Stimulated activated CD4-positive, alpha-beta T cell treated with anti-CD3 and anti-CD28 coated beads, Interleukin-4, amount 100 ng/mL, for 24 hours (primary cell): ENCODE results near the gene XYLT2.
A peak's percentile ranks its signal among the peaks of the same experiment; 100 is the strongest.

Experiments
- DNase-seq: peaks from one replicate; pipeline ENCODE4 v3.0.0-alpha.2; 2020

XYLT2 gene

DNA sequence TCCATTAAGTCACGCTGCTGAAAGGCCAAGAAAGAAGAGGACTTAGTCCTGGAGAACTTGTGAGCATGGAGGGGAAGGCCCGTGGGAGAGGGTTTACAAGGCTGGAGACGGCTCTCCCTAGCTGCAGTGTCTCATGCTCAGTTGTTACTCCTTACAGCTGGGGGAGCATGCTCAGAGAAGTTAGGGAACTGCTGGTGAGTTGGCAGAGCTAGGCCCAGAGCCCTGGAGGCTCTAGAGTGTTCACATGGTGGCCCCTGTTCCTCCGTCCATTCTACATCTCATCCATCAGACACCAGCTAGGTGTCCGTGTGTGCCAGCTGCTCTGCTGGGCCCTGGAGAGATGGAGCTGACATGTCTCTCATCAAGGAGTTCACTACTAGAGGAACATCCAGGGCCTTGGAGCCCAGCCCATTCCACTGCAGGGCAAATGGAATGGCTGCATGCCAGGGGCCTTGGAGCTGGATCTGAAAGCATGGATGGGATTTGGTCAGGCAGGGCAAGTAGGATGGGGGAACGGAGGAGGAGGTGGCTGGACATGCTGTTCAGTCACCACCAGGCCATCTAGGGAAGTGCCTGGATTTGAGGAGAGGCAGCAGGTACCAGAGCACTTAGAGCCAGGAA lies 6.3 kb downstream of the XYLT2 start:
- DNase-seq = no peak

DNA sequence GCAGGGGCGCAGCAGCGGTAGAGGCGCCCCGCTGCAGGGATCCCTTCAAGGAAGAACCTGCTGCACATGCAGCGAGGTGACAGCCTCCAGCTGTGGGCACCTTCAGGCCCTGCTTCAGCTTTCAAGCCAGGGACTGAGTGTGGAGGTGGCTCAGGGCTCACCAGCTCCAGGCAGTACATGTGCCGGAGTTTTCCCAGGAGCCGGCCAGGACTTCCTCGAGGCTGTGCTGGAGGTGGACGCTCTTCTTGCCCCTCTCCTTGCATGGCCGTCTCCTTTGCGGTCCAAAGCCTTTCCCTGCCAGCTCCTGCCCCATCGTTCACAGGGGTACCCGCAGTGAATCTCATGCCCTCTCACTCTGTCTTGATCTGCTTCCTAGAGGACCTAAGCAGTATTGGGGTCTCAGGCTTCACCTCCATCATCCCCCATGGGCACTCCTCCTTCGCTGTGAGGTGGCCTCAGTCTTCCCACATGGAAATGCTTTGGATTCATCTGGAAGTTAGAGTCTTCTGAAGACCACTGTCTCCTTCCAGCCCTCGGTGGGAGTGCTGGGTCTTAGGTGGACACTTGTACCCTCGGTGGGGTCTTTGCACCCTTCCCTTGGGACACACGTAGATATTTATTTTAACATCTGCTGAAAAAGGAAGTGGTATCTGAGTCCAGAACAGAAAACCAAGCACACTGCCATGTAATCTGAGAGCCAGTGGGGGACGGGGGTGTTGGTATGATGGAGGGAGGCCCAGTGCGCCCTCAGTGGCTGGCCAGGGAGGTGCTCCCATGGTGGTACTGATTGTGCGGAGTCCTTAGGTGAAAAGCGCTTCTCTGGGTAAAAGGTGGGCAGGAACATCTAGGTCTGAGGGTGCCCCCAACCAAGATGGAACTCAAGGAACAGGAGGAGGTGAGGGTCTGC lies 7.0 kb downstream of the XYLT2 start:
- DNase-seq = no peak

GRCh38 chr17:50353600-50354195 lies 7.8 kb downstream of the XYLT2 start:
- no peak for DNase-seq

GRCh38 chr17:50354198-50354597 lies 8.3 kb downstream of the XYLT2 start:
- no peak for DNase-seq

GRCh38 chr17:50354776-50355175 lies 8.8 kb downstream of the XYLT2 start:
- no peak for DNase-seq

- no peak for DNase-seq
Measured at GRCh38 chr17:50355336-50355700, 9.4 kb downstream of the XYLT2 start.

DNA sequence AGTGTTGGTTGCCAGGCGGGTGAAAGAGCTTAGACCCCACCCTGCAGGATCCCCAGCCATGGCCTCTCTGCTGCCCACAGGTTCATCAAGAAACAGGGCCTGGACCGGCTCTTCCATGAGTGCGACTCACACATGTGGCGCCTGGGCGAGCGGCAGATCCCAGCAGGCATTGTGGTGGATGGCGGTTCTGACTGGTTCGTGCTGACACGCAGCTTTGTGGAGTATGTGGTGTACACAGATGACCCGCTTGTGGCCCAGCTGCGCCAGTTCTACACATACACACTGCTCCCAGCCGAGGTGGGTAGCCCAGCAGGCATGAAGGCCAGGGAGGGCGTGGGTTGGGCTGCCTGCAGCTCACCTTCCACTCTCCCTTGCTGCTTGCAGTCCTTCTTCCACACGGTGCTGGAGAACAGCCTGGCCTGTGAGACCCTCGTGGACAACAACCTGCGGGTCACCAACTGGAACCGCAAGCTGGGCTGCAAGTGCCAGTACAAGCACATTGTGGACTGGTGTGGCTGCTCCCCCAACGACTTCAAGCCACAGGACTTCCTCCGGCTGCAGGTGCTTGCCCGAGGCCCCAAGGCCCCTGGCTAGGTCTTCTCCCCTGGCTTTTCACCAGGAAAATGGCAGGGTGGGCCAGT lies 9.9 kb downstream of the XYLT2 start:
- no peak for DNase-seq

DNA sequence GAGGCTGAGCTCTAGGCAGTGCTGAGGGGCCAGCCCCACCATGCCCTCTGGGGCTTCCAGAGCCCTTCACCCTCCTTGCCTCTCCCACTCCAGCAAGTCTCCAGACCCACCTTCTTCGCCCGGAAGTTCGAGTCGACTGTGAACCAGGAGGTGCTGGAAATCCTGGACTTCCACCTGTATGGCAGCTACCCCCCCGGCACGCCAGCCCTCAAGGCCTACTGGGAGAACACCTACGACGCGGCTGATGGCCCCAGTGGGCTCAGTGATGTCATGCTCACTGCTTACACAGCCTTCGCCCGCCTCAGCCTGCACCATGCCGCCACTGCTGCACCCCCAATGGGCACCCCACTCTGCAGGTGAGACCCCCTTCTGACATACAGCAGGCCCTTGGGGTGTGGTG lies 10.5 kb downstream of the XYLT2 start:
- no peak for DNase-seq

DNA sequence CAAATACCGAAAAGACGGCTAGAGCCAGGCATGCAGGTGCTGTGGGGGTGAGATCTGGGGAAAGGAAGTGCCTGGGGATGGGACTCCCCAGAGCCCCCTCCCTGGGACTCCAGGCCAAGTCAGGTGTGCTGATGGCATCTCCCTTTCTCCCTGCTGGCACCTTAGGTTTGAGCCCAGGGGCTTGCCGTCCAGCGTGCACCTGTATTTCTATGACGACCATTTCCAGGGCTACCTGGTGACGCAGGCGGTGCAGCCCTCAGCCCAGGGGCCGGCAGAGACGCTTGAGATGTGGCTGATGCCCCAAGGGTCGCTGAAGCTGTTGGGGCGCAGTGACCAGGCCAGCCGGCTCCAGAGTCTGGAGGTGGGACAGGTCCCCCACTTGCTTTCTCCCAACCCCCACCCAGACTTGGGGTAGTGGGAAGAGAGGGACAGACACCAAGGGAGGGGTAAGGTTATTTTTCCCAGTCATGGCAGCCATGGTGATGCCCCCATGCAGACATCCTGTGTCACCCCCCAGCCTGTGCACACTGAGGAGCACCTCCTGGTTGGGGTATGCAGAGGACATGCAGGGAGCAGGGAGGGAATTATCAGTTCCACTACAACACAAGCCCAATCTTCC lies 11.1 kb downstream of the XYLT2 start:
- DNase-seq = no peak

GRCh38 chr17:50358177-50358576 lies 12.3 kb downstream of the XYLT2 start:
- no peak for DNase-seq

- DNase-seq = no peak
Measured at GRCh38 chr17:50359005-50359699, 13.2 kb downstream of the XYLT2 start.

- no peak for DNase-seq
Measured at GRCh38 chr17:50359998-50360461, 14.1 kb downstream of the XYLT2 start.

- no peak for DNase-seq
Measured at GRCh38 chr17:50360486-50361115, 14.7 kb downstream of the XYLT2 start.

- DNase-seq = peak; percentile 66
Measured at GRCh38 chr17:50361561-50362480, 15.9 kb downstream of the XYLT2 start.

DNA sequence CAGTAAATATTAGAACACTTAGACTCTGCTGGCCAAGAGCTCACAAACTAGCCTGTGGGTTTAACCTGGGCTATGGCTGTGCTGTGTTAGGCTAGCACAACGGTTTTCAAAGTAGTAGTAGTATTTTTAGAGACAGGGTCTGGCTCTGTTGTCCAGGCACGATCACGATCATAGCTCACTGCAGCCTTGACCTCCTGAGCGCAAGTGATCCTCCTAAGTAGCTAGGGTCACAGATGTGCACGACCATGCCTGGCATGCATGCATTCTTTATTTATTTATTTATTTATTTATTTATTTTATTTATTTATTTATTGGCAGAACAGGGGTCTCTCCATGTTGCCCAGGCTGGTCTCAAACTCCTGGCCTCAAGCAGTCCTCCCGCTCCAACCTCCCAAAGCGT lies 16.7 kb downstream of the XYLT2 start:
- no peak for DNase-seq

GRCh38 chr17:50363217-50364060 lies 17.5 kb downstream of the XYLT2 start:
- no peak for DNase-seq

DNA sequence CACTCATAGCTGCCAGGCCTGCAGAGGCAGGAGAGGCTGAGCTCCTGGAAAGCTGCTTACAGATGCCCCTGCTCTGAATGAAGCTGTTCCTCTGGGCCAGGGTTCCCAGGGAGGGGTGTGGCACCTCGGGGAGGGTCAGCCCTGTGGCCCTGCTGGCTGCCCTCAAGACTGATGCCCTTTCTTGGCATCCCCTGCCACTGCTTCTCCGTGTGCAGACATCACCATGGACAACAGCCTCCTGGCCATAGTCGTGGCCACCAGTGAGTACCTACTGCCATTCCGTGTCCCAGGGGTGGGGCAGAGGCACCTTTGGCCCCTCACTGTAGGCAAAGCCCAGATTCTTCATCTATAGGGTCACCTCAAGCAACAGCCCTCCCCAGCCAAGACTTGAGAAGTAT lies 18.1 kb downstream of the XYLT2 start:
- DNase-seq = no peak

DNA sequence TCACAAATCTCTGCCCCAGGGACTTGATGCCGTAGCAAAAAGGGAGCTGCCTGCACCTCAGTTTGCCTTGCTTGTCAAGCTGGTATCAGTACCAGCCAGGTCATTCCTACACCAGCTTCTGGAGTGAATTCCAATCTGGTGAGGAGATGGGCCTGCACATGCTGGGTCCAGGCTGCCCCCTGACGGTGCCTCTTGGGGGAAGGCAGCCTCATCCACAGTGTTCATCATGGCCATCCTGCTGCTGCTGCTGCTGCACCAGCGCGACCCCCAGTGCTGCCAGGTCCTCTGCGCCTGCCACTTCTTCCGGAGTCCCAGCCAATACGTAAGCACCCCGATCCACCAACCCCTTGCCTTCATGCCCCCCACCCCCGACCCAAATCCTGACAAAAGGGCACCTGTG lies 18.8 kb downstream of the XYLT2 start:
- no peak for DNase-seq

DNA sequence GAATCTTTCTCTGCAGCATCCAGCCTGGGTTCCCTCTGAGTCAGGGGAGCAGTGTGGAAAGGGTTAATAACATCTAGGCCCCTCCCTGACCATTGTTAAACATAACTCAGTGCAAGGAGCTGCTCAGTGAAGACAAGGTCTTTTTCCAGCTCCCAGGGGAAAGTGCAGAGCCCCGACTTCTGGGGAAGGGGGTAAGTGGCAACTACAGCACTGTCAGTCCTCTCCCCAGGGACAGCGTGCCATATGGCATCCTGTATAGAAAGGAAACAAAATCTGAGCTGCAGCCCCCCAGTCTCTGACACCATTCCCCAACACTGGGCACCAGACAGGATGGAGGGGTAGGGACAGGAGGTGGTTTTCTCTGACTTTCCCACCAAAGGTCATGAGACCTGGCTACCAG lies 19.2 kb downstream of the XYLT2 start:
- DNase-seq = no peak
